Measurements from ENCODE around the gene TAS1R3. TPM values are rescaled to one million over a fixed set of nuclear protein-coding genes. Genes with fewer than 3 reads are reported as not detected.
A peak's percentile ranks its signal among the peaks of the same experiment; 100 is the strongest.

TAS1R3 gene
- total and polyA plus RNA-seq, 4 donors = 0.19 to 0.36 (median 0.33) TPM; not detected in 1

- TF ChIP-seq, protein P1, sequence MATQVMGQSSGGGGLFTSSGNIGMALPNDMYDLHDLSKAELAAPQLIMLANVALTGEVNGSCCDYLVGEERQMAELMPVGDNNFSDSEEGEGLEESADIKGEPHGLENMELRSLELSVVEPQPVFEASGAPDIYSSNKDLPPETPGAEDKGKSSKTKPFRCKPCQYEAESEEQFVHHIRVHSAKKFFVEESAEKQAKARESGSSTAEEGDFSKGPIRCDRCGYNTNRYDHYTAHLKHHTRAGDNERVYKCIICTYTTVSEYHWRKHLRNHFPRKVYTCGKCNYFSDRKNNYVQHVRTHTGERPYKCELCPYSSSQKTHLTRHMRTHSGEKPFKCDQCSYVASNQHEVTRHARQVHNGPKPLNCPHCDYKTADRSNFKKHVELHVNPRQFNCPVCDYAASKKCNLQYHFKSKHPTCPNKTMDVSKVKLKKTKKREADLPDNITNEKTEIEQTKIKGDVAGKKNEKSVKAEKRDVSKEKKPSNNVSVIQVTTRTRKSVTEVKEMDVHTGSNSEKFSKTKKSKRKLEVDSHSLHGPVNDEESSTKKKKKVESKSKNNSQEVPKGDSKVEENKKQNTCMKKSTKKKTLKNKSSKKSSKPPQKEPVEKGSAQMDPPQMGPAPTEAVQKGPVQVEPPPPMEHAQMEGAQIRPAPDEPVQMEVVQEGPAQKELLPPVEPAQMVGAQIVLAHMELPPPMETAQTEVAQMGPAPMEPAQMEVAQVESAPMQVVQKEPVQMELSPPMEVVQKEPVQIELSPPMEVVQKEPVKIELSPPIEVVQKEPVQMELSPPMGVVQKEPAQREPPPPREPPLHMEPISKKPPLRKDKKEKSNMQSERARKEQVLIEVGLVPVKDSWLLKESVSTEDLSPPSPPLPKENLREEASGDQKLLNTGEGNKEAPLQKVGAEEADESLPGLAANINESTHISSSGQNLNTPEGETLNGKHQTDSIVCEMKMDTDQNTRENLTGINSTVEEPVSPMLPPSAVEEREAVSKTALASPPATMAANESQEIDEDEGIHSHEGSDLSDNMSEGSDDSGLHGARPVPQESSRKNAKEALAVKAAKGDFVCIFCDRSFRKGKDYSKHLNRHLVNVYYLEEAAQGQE (IDR thresholded peaks at IDR 0.05) = no peak
- TF ChIP-seq FOXA1 (IDR thresholded peaks at IDR 0.05) (no peak), GABPA (IDR thresholded peaks at IDR 0.05 in 1 of 2, conservative IDR thresholded peaks at IDR 0.05 in 1 of 2) (no peak)
Observed at GRCh38 chr1:1307261-1307922, 23.7 kb upstream of the TAS1R3 start (continued).

- TF ChIP-seq GABPA (IDR thresholded peaks at IDR 0.05 in 1 of 2, conservative IDR thresholded peaks at IDR 0.05 in 1 of 2) (peak in 1 of 2 donors; percentile 48), HNF4A (conservative IDR thresholded peaks at IDR 0.05) (no peak), NR2F2 (IDR thresholded peaks at IDR 0.05) (no peak), MAX (IDR thresholded peaks at IDR 0.05) (no peak), HNF4G (IDR thresholded peaks at IDR 0.05) (no peak), YY1 (IDR thresholded peaks at IDR 0.05) (peak; percentile 31), SP1 (IDR thresholded peaks at IDR 0.05) (peak; percentile 42), RXRA (IDR thresholded peaks at IDR 0.05) (no peak), ATF3 (IDR thresholded peaks at IDR 0.05) (no peak), JUND (IDR thresholded peaks at IDR 0.05) (no peak)
- TF ChIP-seq, protein P1 (IDR thresholded peaks at IDR 0.05) = no peak
- TF ChIP-seq, protein P2, sequence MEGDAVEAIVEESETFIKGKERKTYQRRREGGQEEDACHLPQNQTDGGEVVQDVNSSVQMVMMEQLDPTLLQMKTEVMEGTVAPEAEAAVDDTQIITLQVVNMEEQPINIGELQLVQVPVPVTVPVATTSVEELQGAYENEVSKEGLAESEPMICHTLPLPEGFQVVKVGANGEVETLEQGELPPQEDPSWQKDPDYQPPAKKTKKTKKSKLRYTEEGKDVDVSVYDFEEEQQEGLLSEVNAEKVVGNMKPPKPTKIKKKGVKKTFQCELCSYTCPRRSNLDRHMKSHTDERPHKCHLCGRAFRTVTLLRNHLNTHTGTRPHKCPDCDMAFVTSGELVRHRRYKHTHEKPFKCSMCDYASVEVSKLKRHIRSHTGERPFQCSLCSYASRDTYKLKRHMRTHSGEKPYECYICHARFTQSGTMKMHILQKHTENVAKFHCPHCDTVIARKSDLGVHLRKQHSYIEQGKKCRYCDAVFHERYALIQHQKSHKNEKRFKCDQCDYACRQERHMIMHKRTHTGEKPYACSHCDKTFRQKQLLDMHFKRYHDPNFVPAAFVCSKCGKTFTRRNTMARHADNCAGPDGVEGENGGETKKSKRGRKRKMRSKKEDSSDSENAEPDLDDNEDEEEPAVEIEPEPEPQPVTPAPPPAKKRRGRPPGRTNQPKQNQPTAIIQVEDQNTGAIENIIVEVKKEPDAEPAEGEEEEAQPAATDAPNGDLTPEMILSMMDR (IDR thresholded peaks at IDR 0.05; ENCODE audit: low read depth, low read length, missing input control) = peak; percentile 9
- peak; percentile 91 for DNase-seq (ENCODE audit: low spot score)
- under 1% methylated on average over 130 of the region's 131 CpGs for WGBS
- H3K9ac ChIP-seq (ENCODE audit: low read depth in 1 of 2, low read length in 2 of 2) = peak within 1 kb of the TSS in 1 of 2 donors; percentile 71
- H3K27me3 ChIP-seq (ENCODE audit: control insufficient read depth in 4 of 4, insufficient read depth in 4 of 4, low read length in 3 of 4) = no peaks in the 10 kb centered on the region
- H3K4me3 ChIP-seq (ENCODE audit: low read depth in 1 of 3, low read length in 3 of 3) = peak within 1 kb of the TSS; percentile 77 to 86 (median 78)
- H3K9me3 ChIP-seq (ENCODE audit: control insufficient read depth in 4 of 4, low read length in 3 of 4) = no peaks in the 10 kb centered on the region
- peaks cover 0 to 20% (median 6%) of the 10 kb centered on the region in 4 donors for H3K36me3 ChIP-seq (ENCODE audit: control insufficient read depth in 4 of 4, insufficient read depth in 3 of 4, low read depth in 1 of 4, low read length in 3 of 4)
- H3K27ac ChIP-seq (ENCODE audit: low read depth in 1 of 2, low read length in 2 of 2) = peak within 1 kb of the TSS; percentile 93 to 95
- peaks cover 18 to 44% (median 34%) of the 10 kb centered on the region in 4 donors for H3K4me1 ChIP-seq (ENCODE audit: control insufficient read depth in 4 of 4, insufficient read depth in 4 of 4, low read length in 3 of 4)
Observed at GRCh38 chr1:1307923-1308755, 22.9 kb upstream of the TAS1R3 start, which contains the start of the genes ACAP3 and PUSL1. TSS of gene ACAP3 (minus strand) at chr1:1307930. CDS start at chr1:1307815, 115 bp downstream. TSS of gene PUSL1 (plus strand) at chr1:1308597. CDS start at chr1:1308644, 47 bp downstream.

All from liver (tissue), 9 donors.